Measurements from ENCODE around the gene RAB6B. TPM values are rescaled to one million over a fixed set of nuclear protein-coding genes. Genes with fewer than 3 reads are reported as not detected.

RAB6B gene
- total RNA-seq, 1 donor: 0.36 TPM

GRCh38 chr3:133820889-133821675, 74.6 kb downstream of the RAB6B start:
- no peak overlapping the region for H3K4me3 ChIP-seq (ENCODE audit: low read depth, low read length)
- TF ChIP-seq CTCF (IDR thresholded peaks at IDR 0.05; ENCODE audit: insufficient read depth, low read length): no peak
- DNase-seq (ENCODE audit: low read depth): no peak

GRCh38 chr3:133820129-133820528, 75.6 kb downstream of the RAB6B start:
- no peak for TF ChIP-seq CTCF (IDR thresholded peaks at IDR 0.05; ENCODE audit: insufficient read depth, low read length)
- H3K4me3 ChIP-seq (ENCODE audit: low read depth, low read length): no peak overlapping the region
- DNase-seq (ENCODE audit: low read depth): no peak

- no peak for TF ChIP-seq CTCF (IDR thresholded peaks at IDR 0.05; ENCODE audit: insufficient read depth, low read length)
- H3K4me3 ChIP-seq (ENCODE audit: low read depth, low read length): no peak overlapping the region
- no peak for DNase-seq (ENCODE audit: low read depth)
Observed at GRCh38 chr3:133815386-133815785, 80.3 kb downstream of the RAB6B start.

- DNase-seq (ENCODE audit: low read depth): peak; percentile 16
- no peak overlapping the region for H3K4me3 ChIP-seq (ENCODE audit: low read depth, low read length)
- no peak for TF ChIP-seq CTCF (IDR thresholded peaks at IDR 0.05; ENCODE audit: insufficient read depth, low read length)
Observed at GRCh38 chr3:133812872-133813271, 82.8 kb downstream of the RAB6B start.

- peak; percentile 92 for DNase-seq (ENCODE audit: low read depth)
- no peak for TF ChIP-seq CTCF (IDR thresholded peaks at IDR 0.05; ENCODE audit: insufficient read depth, low read length)
- peak within 1 kb of the TSS; percentile 96 for H3K4me3 ChIP-seq (ENCODE audit: low read depth, low read length)
Observed at GRCh38 chr3:133805702-133806475, 89.8 kb downstream of the RAB6B start, which contains the start of gene SRPRB. Gene SRPRB, plus strand, starts transcription at chr3:133805815. Its CDS starts 34 bp downstream, at chr3:133805849.

GRCh38 chr3:133805384-133805701, 90.3 kb downstream of the RAB6B start:
- peak overlapping the region; percentile 96 for H3K4me3 ChIP-seq (ENCODE audit: low read depth, low read length)
- no peak for TF ChIP-seq CTCF (IDR thresholded peaks at IDR 0.05; ENCODE audit: insufficient read depth, low read length)
- DNase-seq (ENCODE audit: low read depth): no peak
